Endothelial cell of hepatic sinusoid (primary cell): Measurements from ENCODE around the gene SKAP2.

ENCODE experiments used
- in situ Hi-C: cut with HindIII; loops from 2 replicates; pipeline ENCODE4 v1.10.0; 2017; ENCODE audit warnings: low sequenced_read_pairs

SKAP2 gene

GRCh38 chr7:26645121-26645520, 219.3 kb downstream of the SKAP2 start:
- in situ Hi-C loops, result no loop called here

GRCh38 chr7:26642416-26642815, 222.0 kb downstream of the SKAP2 start:
- in situ Hi-C loops, result no loop called here

DNA sequence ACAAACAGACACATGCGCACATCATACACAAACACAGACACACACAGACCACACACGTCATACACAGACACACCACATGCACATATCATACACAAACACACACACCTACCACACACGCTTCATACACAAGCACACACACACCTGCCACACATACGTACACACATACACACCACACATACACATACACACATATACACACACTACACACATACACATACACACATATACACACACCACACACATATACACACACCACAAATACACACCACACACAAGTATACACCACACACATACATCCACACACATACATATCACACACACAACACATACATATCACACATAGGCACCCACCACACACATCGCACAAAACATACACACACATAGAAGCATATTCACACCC, 224.7 kb downstream of the SKAP2 start:
- in situ Hi-C loops, result no loop called here

DNA sequence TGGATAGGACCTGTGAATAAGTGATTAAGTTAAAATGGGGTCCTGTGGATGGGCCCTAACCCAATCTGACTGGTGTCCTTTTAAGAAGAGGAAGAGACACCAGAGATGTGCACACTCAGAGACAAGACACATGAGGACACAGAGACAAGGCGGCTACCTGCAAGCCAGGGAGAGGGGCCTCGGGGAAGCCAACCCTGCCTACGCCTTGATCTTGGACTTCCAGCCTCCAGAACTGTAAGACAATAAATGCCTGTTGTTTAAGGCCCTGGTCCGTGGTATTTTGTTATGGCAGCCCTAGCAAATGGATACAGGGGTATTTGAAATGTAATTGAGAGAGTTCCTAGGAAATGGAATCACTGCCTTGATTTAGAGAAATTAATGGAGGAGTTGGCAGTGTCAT, 225.3 kb downstream of the SKAP2 start:
- in situ Hi-C loops, result no loop called here

- in situ Hi-C loops, result no loop called here
Measured at GRCh38 chr7:26638140-26638539, 226.2 kb downstream of the SKAP2 start.

DNA sequence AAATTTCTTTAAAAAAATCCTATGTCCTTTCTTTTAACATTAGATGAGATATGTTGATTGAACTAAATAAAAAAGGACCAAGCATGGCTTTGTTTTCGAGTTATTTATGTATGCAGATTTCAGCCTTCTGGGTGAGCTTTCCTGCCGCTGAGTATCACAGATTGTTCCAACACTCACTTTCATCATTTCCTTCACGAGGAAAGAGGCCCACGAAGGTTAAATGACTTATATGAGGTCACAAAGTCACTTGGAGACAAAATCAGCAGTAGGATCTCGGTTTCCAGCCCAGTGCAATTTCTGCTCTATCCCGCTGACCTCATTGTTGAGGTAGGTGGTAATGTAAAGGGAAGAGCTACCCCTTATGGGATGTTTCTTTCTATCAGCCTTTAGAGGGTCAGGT, 226.8 kb downstream of the SKAP2 start:
- in situ Hi-C loops, result no loop called here

DNA sequence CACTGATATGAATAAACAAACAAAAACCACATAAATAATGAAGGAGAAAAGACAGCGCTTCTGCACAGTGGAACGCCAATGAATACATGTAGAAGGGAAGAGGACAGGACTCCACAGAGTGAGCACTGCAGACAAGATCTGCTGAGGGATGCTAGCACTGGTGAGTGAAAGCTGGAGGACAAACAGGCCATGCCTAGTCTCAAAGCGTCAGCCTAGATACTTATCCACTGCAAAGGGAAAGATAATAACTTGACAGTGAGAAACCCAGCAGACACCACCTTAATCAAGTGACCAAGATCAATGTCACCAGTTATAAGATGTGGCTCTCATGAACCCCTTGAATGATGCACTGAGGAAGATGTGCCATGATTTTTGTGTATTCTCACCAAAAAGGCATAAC, 227.6 kb downstream of the SKAP2 start:
- in situ Hi-C loops, result no loop called here

GRCh38 chr7:26633557-26633956, 230.8 kb downstream of the SKAP2 start:
- in situ Hi-C loops, result no loop called here

DNA sequence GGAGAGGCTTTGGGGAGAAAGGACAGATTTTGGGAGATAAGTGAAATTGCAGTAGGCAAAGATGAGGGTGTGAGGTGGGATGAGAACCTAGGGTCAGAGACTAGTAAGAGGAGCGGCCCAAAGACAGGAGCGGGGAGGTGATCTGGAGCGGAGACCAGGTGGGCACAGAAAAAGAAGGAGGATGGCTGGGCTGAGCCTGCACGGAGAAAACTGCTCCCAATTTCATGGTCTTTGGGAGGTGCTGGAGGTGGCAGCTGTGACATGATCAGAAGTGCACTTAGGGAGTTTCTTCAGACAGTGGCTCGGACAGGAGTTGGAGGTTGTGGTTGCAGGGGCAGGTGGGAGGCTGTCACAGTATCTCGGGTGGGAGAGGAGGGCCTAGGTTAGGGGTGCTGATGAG, 232.8 kb downstream of the SKAP2 start:
- in situ Hi-C loops, result no loop called here

GRCh38 chr7:26630941-26631580, 233.3 kb downstream of the SKAP2 start:
- in situ Hi-C loops, result no loop called here

DNA sequence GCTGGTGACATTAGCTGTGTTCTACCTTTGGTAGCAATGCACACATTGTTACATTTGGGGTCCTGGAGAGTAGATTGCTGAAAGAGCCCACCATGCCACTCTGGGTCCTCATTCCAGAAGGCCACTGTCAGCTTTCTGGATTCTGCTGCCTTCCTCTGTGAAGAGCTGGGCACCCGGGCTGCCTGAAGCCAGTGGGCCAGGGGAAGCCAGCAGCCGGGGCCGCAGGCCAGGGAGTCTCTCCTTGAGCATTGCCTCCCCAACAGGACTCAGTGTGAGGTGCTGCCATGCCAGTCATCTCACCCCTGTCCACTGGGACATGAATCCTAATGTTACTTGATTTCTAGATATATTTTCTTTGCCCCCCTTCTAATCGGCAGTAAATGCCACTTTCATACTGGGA, 234.0 kb downstream of the SKAP2 start:
- in situ Hi-C loops, result no loop called here

GRCh38 chr7:26629696-26630095, 234.7 kb downstream of the SKAP2 start:
- in situ Hi-C loops, result loop anchor here (5.0 kb wide), 2 partner anchors 47 to 87 kb away; no protein-coding TSS in a partner anchor

DNA sequence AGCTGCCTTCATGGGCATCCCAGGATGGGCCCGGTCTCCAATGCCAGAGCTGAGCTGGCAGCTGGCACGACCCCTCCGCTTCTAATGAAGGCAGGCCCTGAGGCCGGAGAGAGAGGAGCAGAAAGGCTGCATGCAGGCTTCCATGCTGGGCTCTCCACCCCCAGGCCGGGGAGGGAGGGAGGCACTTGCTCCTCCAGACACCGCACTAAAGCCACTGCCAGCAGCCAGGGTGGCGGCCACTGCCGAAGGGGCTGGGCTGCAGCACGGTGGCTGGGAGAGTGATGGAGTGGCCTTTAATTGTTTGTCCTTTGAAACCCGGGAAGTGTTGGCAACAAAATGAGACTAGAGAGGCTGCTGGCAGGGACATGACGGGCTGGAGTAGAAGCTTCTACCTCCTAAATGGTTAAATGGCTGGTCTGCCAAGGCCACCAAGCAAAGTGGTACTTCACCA, 236.5 kb downstream of the SKAP2 start:
- in situ Hi-C loops, result loop anchor here (5.0 kb wide), 2 partner anchors 46 to 86 kb away; no protein-coding TSS in a partner anchor

- in situ Hi-C loops, result loop anchor here (5.0 kb wide), 2 partner anchors 45 to 85 kb away; no protein-coding TSS in a partner anchor
Measured at GRCh38 chr7:26627221-26627620, 237.2 kb downstream of the SKAP2 start.

DNA sequence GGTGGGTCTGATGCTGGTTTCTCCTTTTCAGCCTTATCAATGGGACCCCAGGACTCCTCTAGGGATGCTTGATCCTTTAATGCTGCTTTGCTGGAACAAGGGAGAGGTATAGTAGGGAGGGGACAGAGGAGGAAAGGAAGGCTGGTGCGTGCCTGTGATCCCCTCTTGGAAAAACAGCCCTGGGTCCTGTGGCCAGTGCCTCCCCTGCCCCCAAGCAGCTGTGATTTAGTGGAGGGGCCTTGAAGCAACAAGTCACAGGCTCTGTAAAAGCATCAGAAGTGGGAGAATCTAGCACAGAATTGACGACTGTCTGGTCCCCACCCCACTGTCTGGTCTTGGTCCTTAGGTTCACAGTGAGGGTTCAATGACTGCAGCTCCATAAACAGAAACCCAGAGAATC, 237.7 kb downstream of the SKAP2 start:
- in situ Hi-C loops, result loop anchor here (5.0 kb wide), 2 partner anchors 44 to 84 kb away; no protein-coding TSS in a partner anchor

DNA sequence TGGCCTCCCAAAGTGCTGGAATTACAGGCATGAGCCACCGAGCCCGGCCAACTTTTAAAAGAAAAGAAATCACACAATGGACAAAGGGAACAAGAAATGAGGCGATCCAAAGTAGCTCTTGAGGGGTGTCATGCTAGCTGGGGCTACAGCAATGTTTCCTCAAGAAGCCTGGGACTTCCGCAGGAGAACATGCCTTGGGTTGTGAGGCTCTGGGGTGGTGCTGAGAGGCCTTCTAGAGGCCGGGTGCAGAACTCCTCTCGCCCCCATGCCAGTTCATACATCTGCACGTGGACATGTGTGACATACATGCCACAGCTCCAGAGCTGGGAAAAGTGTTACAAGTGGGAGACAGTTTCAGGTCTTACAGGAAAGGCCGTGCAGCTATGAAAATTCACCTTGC, 238.2 kb downstream of the SKAP2 start:
- in situ Hi-C loops, result loop anchor here (5.0 kb wide), 2 partner anchors 44 to 84 kb away; no protein-coding TSS in a partner anchor

- in situ Hi-C loops, result loop anchor here (5.0 kb wide), 2 partner anchors 43 to 83 kb away; no protein-coding TSS in a partner anchor
Measured at GRCh38 chr7:26625286-26625685, 239.1 kb downstream of the SKAP2 start.

GRCh38 chr7:26624839-26625238, 239.6 kb downstream of the SKAP2 start:
- in situ Hi-C loops, result loop anchor here (5.0 kb wide), 2 partner anchors 43 to 83 kb away; no protein-coding TSS in a partner anchor

- in situ Hi-C loops, result no loop called here
Measured at GRCh38 chr7:26624431-26624830, 240.0 kb downstream of the SKAP2 start.

GRCh38 chr7:26620352-26620751, 244.0 kb downstream of the SKAP2 start:
- in situ Hi-C loops, result no loop called here

DNA sequence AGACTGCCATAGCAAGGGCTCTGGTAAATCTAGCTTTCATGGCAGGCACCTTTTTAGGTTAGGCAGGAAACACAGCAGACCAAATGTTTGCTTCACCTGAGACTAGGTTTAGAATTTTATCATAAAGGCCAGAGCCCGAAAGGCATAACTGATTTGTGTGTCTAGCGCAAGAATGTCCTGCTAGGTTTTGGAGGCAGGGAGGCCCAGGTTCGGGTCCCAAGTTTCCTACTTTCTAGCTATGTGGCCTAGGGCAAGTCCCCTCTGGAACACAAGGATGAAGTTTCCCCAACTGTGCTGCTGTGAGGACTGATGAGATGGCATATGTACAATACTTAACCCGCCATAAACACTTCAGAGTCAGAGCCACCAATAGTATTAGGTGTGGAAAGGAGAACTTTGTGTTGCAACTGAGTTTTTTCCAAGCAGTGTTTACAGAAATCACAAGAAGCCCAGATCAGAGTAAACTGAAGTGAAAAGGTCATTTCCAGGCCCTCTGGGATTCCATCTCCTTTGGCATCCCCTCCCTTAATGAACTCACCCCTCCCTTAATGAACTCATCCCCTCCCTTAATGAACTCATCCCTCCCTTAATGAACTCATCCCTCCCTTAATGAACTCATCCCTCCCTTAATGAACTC, 244.9 kb downstream of the SKAP2 start:
- in situ Hi-C loops, result no loop called here

GRCh38 chr7:26618898-26619297, 245.5 kb downstream of the SKAP2 start:
- in situ Hi-C loops, result no loop called here
